CD1c-positive myeloid dendritic cell (primary cell): ENCODE results near the gene FFAR4.

Experiments
- DNase-seq: peaks from one replicate; pipeline ENCODE4 v3.0.0-alpha.2; 2016; ENCODE audit errors: extremely low spot score

The FFAR4 gene

GRCh38 chr10:93600446-93601145, 34.1 kb downstream of the FFAR4 start:
- peak; percentile 11 for DNase-seq

DNA sequence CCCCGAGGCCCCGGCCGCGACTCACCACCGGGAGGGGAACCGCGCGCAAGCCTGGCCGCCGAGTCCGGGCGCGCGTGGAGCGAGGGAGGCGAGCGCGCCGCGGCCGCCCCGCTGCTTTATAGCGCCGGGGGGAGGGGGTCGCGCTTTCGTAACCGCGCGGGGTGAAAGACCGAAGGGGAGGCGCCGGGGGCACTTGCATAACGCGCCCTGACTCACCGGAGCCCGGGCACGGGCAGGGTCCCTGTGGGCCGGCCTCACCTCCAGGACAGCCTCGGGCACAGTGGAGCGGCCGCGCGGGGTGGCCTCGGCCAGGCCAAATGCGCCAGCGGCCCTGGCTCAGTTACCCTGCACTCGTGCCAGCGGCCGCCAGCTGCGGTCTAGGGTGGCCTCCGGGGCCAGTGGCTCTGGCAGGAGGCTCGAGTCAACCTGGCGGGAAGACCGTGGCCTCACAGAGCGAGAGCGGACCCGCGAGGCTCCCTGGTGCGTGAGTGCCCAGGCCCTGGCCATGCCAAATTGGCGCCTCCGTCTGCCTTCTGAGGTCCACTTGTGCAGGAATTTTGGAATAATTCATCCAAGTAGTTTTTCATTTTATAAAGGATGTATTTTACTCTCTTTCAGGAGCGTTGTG, 34.8 kb downstream of the FFAR4 start, which contains the start of gene RBP4:
Gene RBP4, minus strand, starts transcription at position 90 of the 628 bp plus-strand sequence. CDS start 207 bp downstream, outside the sequence.
- no peak for DNase-seq

DNA sequence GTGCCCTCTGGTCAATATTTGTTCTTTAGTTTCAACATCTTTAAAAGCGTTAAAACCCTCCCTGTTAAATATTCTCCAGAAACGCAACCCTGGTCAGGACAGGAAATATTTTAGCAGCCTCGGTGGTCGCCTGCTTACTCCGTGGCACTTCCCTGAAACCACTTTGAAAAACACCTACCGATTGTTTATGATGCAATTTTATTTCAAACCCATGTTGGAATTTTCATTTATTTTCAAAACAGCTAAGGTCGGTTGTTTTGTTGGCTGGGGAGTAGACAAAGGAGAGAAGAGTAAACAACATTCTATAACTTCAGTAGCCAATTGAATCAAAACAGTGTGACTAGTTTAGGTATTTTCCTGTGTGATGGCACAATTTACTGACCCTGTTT, 35.3 kb downstream of the FFAR4 start:
- DNase-seq = no peak

GRCh38 chr10:93603023-93603422, 36.6 kb downstream of the FFAR4 start:
- no peak for DNase-seq

DNA sequence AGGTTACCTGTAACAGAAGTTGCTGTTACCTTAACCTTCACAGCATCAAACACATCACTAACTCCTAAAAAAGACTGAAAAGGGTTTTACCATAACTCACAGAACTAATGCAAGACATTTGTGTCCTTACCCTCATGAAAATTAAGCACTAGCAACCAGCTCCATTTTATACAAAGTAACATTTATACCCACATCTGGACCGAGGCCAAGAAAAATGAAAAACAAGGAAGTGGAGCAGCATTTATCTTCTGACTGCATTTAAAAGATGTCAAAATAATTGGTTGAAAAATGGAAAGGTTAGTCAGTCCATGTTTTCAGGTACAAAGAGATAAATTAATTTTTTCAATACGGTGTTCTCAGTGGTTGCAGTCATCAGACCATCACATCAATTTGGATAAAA, 37.7 kb downstream of the FFAR4 start:
- peak; percentile 23 for DNase-seq

GRCh38 chr10:93608421-93608820, 42.0 kb downstream of the FFAR4 start:
- no peak for DNase-seq

DNA sequence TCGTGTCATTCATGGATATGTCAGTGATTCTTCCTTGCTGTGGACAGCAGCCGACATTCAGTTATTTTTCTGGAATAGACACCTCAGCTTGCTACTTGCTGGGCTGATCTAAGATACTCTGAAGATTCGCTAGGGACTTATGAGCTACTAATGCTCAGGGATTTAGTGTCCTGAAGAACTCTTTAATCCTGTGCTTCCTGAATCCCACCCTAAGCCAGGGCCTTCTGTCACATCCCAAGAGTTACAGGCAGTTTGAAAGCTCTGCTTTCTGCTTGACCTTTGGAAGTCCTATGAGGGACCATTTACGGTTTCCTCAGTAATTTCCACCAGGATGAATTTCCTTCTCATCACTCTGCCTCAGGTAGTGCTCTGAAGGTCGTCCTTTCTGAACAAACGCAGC, 45.8 kb downstream of the FFAR4 start, which contains the start of gene PDE6C:
Gene PDE6C, plus strand, starts transcription at position 227 of the 400 bp plus-strand sequence. CDS start 189 bp downstream, outside the sequence.
- no peak for DNase-seq

DNA sequence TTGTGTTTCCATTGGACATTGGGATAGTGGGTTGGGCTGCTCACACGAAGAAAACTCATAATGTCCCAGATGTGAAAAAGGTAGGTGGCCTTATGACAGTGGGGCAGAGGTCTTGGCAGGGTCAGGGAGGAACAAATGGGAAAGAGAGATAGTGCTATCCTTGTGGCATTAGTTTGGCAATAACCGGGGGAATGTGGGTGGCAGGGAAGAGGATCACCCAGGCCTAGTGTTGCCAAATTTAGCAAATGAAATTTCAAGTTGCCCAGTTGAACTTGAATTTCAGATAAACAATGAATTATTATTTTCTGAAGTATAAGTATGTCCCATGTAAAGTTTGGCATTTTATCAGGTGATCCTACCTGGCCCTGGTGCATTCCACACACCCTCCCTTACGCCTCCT, 46.7 kb downstream of the FFAR4 start:
- no peak for DNase-seq

GRCh38 chr10:93614101-93614825, 47.8 kb downstream of the FFAR4 start:
- no peak for DNase-seq

DNA sequence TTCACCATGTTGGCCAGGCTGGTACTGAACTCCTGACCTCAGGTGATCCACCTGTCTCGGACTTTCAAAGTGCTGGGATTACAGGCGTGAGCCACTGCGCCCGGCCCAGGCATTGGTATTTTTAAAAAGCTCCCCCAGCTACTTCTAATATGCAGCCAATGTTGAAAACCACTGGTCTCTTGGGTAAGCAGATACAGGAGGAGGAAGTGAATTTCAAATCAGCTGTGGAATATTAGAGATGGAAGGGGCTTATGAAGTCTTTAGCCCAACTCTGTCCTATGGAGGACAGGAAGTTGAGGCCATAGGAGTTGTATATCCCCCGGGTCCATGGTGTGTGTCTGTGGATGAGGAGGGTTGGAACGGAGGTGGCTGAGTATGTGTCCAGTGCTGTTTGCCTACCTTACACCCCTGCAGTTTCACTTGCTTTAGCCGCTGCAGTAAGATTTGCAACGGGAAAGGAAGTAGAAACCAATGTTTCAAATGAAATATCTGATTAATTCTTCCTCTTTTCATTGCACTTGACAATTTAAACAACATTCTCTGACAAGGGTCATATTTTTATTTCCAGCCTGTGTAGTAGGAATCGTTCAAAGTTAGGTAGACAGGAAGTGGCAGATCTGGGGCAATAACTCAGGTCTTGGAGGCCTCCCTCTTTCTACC, 49.2 kb downstream of the FFAR4 start:
- peak; percentile 49 for DNase-seq

DNA sequence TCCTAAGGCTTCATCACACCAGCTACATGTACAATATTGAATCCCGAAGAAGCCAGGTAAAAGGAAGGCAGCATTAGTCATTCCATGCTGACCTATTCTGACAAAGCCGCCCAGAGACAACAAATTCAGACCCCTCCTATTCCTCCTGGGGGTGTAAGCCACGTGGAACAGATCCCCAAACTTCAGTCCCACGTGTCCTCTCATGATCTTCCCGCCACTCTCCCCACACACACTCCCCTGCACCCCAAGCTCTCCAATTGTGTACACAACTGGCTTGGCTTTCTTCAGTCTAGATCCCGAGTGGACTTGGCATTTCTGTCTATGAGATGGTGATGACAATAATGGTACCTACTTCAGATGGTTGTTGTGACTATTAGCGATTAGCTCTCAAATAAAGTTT, 54.5 kb downstream of the FFAR4 start:
- DNase-seq = no peak

- DNase-seq = no peak
These were observed 56.5 kb downstream of the FFAR4 start for GRCh38 chr10:93622942-93623341.

GRCh38 chr10:93628858-93629257, 62.4 kb downstream of the FFAR4 start:
- no peak for DNase-seq

DNA sequence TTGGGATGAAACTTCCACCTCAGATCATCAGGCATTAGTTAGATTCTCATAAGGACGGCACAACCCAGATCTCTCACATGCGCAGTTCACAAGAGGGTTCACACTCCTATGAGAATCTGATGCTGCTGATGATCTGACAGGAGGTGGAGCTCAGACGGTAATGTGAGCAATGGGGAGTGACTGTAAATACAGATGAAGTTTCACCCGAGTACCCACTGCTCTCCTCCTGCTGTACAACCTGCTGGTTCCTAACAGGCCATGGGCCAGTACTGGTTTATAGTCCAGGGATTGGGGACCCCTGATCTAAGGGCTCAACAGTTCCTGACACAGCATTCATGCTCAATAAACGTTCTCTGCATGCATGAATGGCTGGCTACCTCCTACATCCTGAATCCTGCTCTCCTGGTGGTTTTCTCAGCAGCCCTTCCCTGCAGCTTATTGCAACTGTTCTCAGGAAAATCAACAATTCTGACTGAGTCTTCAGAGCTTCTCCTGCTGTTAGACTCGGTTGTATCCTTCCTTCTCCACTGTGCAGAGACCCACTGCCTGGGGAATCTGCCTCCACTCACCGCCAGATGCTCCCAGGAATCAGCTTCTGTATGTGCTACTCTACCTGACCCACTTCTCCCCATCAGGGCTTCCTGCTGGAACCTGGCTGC, 63.3 kb downstream of the FFAR4 start:
- no peak for DNase-seq

DNA sequence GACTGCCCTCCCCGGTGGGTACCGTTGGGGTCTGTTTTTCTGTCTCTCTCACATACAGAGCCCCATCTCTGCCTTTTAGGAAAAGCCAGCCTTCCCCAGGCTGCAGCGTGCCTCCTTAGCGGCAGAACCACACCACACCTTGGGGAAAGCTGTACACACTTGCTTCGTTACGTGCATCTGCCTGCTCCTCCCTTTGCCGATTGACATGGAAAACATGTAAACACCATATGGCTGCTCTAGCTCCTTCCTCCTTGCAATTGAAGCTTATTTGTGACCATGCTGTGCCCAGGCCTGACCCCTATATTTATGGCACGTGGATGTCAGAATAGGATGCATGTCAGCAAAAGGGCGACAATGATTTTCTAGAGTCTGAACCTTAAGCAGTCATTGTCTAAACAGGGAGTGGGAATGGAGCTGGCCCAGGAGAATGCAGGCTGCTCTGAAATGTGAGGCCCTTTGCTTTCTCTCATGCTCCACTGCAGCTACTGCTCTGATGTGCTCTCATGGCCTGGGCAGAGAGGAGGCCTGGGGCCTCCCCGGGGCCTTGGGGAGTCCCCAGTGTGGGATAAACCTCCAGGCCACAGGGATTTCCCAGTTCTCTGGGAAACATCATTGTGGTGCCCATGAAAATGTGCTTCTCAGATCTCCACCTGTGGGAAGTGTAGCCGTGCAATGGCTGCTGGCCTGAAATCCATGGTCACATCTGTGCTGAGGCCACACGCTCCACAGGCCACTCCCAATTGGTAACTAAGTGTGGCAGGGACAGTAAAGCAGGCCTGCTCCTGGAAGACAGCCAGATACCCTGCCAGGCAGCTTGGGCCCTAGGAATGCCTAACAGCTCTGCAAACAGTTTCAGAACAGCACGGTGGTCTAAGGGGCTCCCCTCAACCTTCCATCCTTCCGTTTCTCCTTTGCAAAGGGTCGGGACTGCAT, 64.4 kb downstream of the FFAR4 start:
- DNase-seq = no peak
